HepG2 (cell line): ENCODE measurements around the gene TBC1D20. TPM values are rescaled to one million over a fixed set of nuclear protein-coding genes. Genes with fewer than 3 reads are reported as not detected.

Experiments
- ADNP ChIP-seq: sonication (generic); formaldehyde crosslinking; IDR thresholded peaks from 2 replicates; pipeline ENCODE4 v1.4.0; 2020; ENCODE audit warnings: missing genetic modification reagents
- BORCS8-MEF2B ChIP-seq: sonication (generic); formaldehyde crosslinking; IDR thresholded peaks from 2 replicates; pipeline ENCODE4 v1.8.0; 2022; ENCODE audit warnings: mild to moderate bottlenecking, missing genetic modification reagents
- CCDC6 ChIP-seq: sonication (generic); formaldehyde crosslinking; IDR thresholded peaks from 2 replicates; pipeline ENCODE4 v1.8.1; 2022; ENCODE audit warnings: mild to moderate bottlenecking, missing genetic modification reagents, moderate library complexity
- FIP1L1 ChIP-seq: fragments of 200-400 bp; formaldehyde crosslinking; IDR thresholded peaks from 2 replicates; pipeline ENCODE4 v1.6.1; 2018; ENCODE audit warnings: low read depth, mild to moderate bottlenecking, low read length, moderate library complexity, borderline replicate concordance; ENCODE audit not compliant: insufficient read depth
- HINFP ChIP-seq: sonication (generic); formaldehyde crosslinking; IDR thresholded peaks from 2 replicates; pipeline ENCODE4 v1.4.0; 2020; ENCODE audit warnings: low read depth, mild to moderate bottlenecking, missing genetic modification reagents
- KLF11 ChIP-seq: IDR thresholded peaks from 2 replicates; pipeline ENCODE4 v1.6.1; 2016; ENCODE audit warnings: missing compliant biosample characterization
- MLXIP ChIP-seq: sonication (generic); formaldehyde crosslinking; IDR thresholded peaks from 2 replicates; pipeline ENCODE4 v1.9.0; 2021; ENCODE audit warnings: missing genetic modification reagents, borderline replicate concordance
- MXD4 ChIP-seq: IDR thresholded peaks from 2 replicates; pipeline ENCODE4 v1.6.1; 2016; ENCODE audit warnings: mild to moderate bottlenecking, missing biosample characterization, missing genetic modification reagents
- MZF1 ChIP-seq: sonication (generic); formaldehyde crosslinking; IDR thresholded peaks from 2 replicates; pipeline ENCODE4 v1.8.1; 2023; ENCODE audit warnings: mild to moderate bottlenecking, missing genetic modification reagents, borderline replicate concordance
- NR1H2 ChIP-seq: sonication (generic); formaldehyde crosslinking; IDR thresholded peaks from 2 replicates; pipeline ENCODE4 v1.8.1; 2022; ENCODE audit warnings: low read depth, missing genetic modification reagents, borderline replicate concordance
- RBM39 ChIP-seq: fragments of 200-400 bp; formaldehyde crosslinking; IDR thresholded peaks from one replicate; pipeline ENCODE4 v1.6.1; 2018; ENCODE audit warnings: antibody characterized with exemption, mild to moderate bottlenecking, low read depth, low read length; ENCODE audit not compliant: poor library complexity, severe bottlenecking
- SALL1 ChIP-seq: sonication (generic); formaldehyde crosslinking; IDR thresholded peaks from 2 replicates; pipeline ENCODE4 v1.8.0; 2022; ENCODE audit warnings: mild to moderate bottlenecking, missing genetic modification reagents
- SIN3A ChIP-seq: IDR thresholded peaks from 2 replicates; pipeline ENCODE4 v1.6.1; 2011; ENCODE audit warnings: low read depth, mild to moderate bottlenecking, control low read depth, low read length, borderline replicate concordance
- SP140L ChIP-seq: sonication (generic); formaldehyde crosslinking; IDR thresholded peaks from 2 replicates; pipeline ENCODE4 v1.4.0; 2020; ENCODE audit warnings: missing genetic modification reagents, borderline replicate concordance
- TBX2 ChIP-seq: sonication (generic); formaldehyde crosslinking; IDR thresholded peaks from 2 replicates; pipeline ENCODE4 v1.5.0; 2020; ENCODE audit warnings: missing genetic modification reagents, mild to moderate bottlenecking, borderline replicate concordance
- TOPORS ChIP-seq: sonication (generic); formaldehyde crosslinking; IDR thresholded peaks from 2 replicates; pipeline ENCODE4 v1.8.0; 2023; ENCODE audit warnings: mild to moderate bottlenecking, missing genetic modification reagents
- XRCC5 ChIP-seq: fragments of 200-400 bp; formaldehyde crosslinking; optimal IDR thresholded peaks from 2 replicates; pipeline ENCODE3; 2017; ENCODE audit warnings: mild to moderate bottlenecking, low read length
- YEATS4 ChIP-seq: sonication (generic); formaldehyde crosslinking; IDR thresholded peaks from 2 replicates; pipeline ENCODE4 v1.4.0; 2020; ENCODE audit warnings: missing genetic modification reagents, borderline replicate concordance
- ZKSCAN1 ChIP-seq: fragments of 150-350 bp; IDR thresholded peaks from 2 replicates; pipeline ENCODE4 v1.6.1; 2014; ENCODE audit warnings: low read length
- ZNF329 ChIP-seq: sonication (generic); formaldehyde crosslinking; IDR thresholded peaks from 2 replicates; pipeline ENCODE4 v1.9.0; 2021; ENCODE audit warnings: low read depth, mild to moderate bottlenecking, missing genetic modification reagents
- ZNF550 ChIP-seq: sonication (generic); formaldehyde crosslinking; IDR thresholded peaks from 2 replicates; pipeline ENCODE4 v1.4.0; 2020; ENCODE audit warnings: mild to moderate bottlenecking, missing genetic modification reagents, borderline replicate concordance
- ZNF644 ChIP-seq: IDR thresholded peaks from 2 replicates; pipeline ENCODE4 v1.6.1; 2016; ENCODE audit warnings: low read depth
- polyA plus RNA-seq, 8 experiments: library from polyadenylated mRNA; depleted of rRNA in 3 of 8; stranded (reverse) in 7 of 8; unstranded in 1 of 8; fragments of >200 nt; fragmentation: Illumina TruSeq in 4 of 8; extraction: Trizol in 4 of 8; gene quantifications; 2 replicates each; pipeline versions ENCODE4 v1.2.1 to v1.2.3, GENCODE V29; 2011 to 2016; ENCODE audit warnings: low read depth in 4 of 8, missing spikeins in 1 of 8, mixed read lengths in 1 of 8; ENCODE audit not compliant: insufficient read depth in 1 of 8
- total RNA-seq, 5 experiments: library from RNA; depleted of rRNA; stranded (reverse); fragments of >200 nt; fragmentation: Illumina TruSeq; extraction: Trizol; gene quantifications; 2 replicates each; pipeline ENCODE4 v1.2.3, GENCODE V29; 2016; ENCODE audit warnings: low read depth in 1 of 5
- TF ChIP-seq, protein P1 (sequence below): sonication (generic); formaldehyde crosslinking; IDR thresholded peaks from 2 replicates; pipeline ENCODE4 v1.9.0; 2022; ENCODE audit warnings: missing genetic modification reagents, mild to moderate bottlenecking, borderline replicate concordance
- TF ChIP-seq, protein P2 (sequence below): sonication (generic); formaldehyde crosslinking; IDR thresholded peaks from 2 replicates; pipeline ENCODE4 v1.4.0; 2020; ENCODE audit warnings: missing genetic modification reagents

Gene TBC1D20
- total and polyA plus RNA-seq, 2 of the 13 experiments (the other 11 are each of a cell fraction or from before 2014, with no cell fraction given) = 36.6 to 47.1 TPM

DNA sequence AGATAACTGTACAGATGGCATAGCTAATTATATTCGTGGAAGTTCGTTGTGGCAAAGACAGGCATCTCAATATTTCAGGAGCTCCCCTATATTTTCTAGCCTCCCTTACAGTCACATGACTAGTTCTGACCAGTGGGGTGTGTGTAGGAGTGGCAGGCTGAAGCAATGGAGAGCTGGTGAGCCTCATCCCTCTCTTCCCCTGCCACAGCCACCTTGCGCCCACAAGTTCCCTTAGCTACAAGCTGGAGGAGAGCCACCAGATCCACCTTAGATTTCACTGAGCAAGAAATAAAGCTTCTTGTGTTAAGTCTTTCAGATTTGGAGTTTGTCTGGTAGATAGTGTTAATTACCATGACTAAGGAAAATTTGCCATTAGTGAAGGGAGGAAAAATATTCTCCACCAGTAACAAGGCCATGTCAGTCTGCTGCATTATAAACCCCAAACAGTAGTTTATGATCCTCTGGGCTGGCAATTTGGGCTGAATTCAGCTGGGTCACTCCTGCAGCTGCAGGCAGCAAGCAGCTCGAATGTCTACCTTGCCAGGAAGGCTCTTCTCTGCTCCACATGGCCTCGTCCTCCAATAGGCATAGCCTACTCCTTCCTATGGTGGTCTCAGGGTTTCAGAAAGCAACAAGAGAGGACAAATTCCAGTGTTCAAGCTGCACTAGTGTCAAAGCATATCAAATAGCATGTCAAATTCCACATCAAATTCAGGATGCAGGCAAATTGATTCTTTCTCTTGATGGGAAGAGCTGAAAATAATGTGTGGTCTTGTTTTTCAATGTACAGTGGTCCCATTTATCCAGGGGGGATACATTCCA, 61.7 kb downstream of the TBC1D20 start (continued):
- TF ChIP-seq, protein P1, sequence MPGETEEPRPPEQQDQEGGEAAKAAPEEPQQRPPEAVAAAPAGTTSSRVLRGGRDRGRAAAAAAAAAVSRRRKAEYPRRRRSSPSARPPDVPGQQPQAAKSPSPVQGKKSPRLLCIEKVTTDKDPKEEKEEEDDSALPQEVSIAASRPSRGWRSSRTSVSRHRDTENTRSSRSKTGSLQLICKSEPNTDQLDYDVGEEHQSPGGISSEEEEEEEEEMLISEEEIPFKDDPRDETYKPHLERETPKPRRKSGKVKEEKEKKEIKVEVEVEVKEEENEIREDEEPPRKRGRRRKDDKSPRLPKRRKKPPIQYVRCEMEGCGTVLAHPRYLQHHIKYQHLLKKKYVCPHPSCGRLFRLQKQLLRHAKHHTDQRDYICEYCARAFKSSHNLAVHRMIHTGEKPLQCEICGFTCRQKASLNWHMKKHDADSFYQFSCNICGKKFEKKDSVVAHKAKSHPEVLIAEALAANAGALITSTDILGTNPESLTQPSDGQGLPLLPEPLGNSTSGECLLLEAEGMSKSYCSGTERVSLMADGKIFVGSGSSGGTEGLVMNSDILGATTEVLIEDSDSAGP (CRISPR knock-in tag) = peak; percentile 39
- TF ChIP-seq MXD4 (CRISPR knock-in tag) (no peak), FIP1L1 (no peak), SP140L (CRISPR knock-in tag) (0 out of 2 replicates have a peak, but pooled peaks have one; percentile 27), ZNF644 (CRISPR knock-in tag) (no peak), BORCS8-MEF2B (CRISPR knock-in tag) (no peak), RBM39 (no peak), MLXIP (no peak), TBX2 (CRISPR knock-in tag) (no peak), CCDC6 (CRISPR knock-in tag) (no peak), NR1H2 (CRISPR knock-in tag) (no peak), XRCC5 (peak; percentile 55), HINFP (CRISPR knock-in tag) (no peak; the same call in 1 of the 2 replicates), ZKSCAN1 (no peak), TOPORS (CRISPR knock-in tag) (no peak), ADNP (CRISPR knock-in tag) (no peak), SALL1 (peak; percentile 67), ZNF550 (CRISPR knock-in tag) (no peak), MZF1 (CRISPR knock-in tag) (no peak), KLF11 (CRISPR knock-in tag) (0 out of 2 replicates have a peak, but pooled peaks have one; percentile 18), ZNF329 (CRISPR knock-in tag) (no peak; the same call in 1 of the 2 replicates), YEATS4 (CRISPR knock-in tag) (no peak), SIN3A (no peak)
- TF ChIP-seq, protein P2, sequence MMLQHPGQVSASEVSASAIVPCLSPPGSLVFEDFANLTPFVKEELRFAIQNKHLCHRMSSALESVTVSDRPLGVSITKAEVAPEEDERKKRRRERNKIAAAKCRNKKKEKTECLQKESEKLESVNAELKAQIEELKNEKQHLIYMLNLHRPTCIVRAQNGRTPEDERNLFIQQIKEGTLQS (CRISPR knock-in tag) = no peak
